Measurements from ENCODE around the gene PAPPA2. TPM values are rescaled to one million over a fixed set of nuclear protein-coding genes. Genes with fewer than 3 reads are reported as not detected.

The PAPPA2 gene
- total and polyA plus RNA-seq, 2 of the 8 experiments (the other 6 are each of a cell fraction or from before 2014, with no cell fraction given), result 0.08 to 0.88 TPM

DNA sequence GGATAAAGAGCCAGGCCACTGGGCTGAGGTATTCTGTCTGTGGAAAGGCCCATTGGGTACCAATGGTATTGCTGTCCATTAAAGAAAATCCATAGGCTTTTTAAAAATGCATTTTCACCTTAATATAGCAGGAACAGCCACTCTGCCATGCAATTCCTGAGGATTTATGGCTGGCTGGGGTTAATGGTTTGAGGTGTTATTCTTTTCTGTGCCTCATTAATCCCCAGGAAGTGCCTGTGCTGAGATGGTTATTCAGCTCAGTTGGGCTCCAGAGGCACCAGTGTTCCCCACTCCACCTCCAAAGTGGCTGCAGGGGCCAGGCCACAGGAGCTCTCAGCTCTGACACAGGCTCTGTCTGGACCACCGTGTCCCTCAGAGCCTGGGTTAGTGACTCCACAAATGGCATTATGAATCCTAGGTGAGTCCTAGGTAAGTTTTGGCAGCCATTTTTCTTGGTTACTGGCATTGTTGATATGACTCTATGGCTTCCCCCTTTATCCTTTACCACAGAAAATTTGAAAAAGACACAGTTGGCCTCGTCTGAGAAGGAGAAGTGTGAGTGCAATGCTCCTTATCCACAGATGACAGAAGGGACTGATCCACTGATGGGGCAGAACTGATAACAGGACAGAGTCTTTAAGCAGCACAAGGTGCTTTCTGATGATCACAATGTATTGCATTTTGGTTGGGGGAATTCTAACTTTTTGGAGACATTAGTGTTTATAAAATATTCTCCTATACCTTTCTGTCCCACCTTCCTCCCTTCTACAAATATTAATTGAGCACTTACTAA lies 2.2 kb upstream of the PAPPA2 start:
- H3K27me3 ChIP-seq (replicated peaks in 1 of 4; ENCODE audit: control insufficient read depth in 3 of 4, extremely low read depth in 1 of 4, insufficient read depth in 3 of 4, low read length in 3 of 4), result no peaks in the 10 kb centered on the region
- no peak overlapping the region for H4K8ac ChIP-seq (ENCODE audit: extremely low read depth, insufficient read depth, low read length)
- DNase-seq (ENCODE audit: low read depth in 1 of 2, low spot score in 2 of 2) (no peak), FAIRE-seq (no peak)
- H3K18ac ChIP-seq (ENCODE audit: extremely low read depth, low read length), result no peak overlapping the region
- H2BK20ac ChIP-seq (ENCODE audit: low read length), result no peak overlapping the region
- no peak overlapping the region for H2BK5ac ChIP-seq (ENCODE audit: low read depth, low read length)
- no peak overlapping the region for H4K5ac ChIP-seq (ENCODE audit: insufficient read length, low read depth, low read length)
- H3K79me2 ChIP-seq (ENCODE audit: control insufficient read depth in 1 of 2, insufficient read depth in 2 of 2, low read length in 2 of 2), result no peaks in the 10 kb centered on the region
- no peak overlapping the region for H3K56ac ChIP-seq (replicated peaks; ENCODE audit: insufficient read length, low read depth, low read length)
- H3K36me3 ChIP-seq (ENCODE audit: control insufficient read depth in 2 of 4, insufficient read depth in 4 of 4, low read length in 3 of 4), result no peaks in the 10 kb centered on the region
- no peaks in the 10 kb centered on the region for H4K20me1 ChIP-seq (replicated peaks in 1 of 2; ENCODE audit: control insufficient read depth in 1 of 2, insufficient read depth in 2 of 2, low read length in 2 of 2)
- H3K23me2 ChIP-seq (ENCODE audit: low read depth, low read length), result no peaks in the 10 kb centered on the region
- no peak overlapping the region for H3K14ac ChIP-seq (ENCODE audit: insufficient read length)
- H2AK5ac ChIP-seq (ENCODE audit: low read depth, low read length), result no peak overlapping the region
- ChIA-PET CTCF (ENCODE audit: partially characterized antibody) (interaction anchor here (0.6 kb wide), 1 partner anchor 99 kb away, joined by 5 read pairs; no protein-coding TSS in a partner anchor), POLR2A (ENCODE audit: partially characterized antibody) (no interaction called here)
- H2BK120ac ChIP-seq (replicated peaks; ENCODE audit: low read depth, low read length), result no peak overlapping the region
- no peak overlapping the region for H3K4ac ChIP-seq (replicated peaks; ENCODE audit: insufficient read length, low read depth, low read length)
- no peak overlapping the region for H2AFZ ChIP-seq (ENCODE audit: low read length)
- no peak overlapping the region for H3K9ac ChIP-seq (replicated peaks in 1 of 4; ENCODE audit: extremely low read depth in 1 of 4, low read depth in 3 of 4, low read length in 3 of 4)
- H3K79me1 ChIP-seq (ENCODE audit: low read depth, low read length), result no peaks in the 10 kb centered on the region
- no peak overlapping the region for H3K4me3 ChIP-seq (ENCODE audit: extremely low read depth in 1 of 4, insufficient read depth in 2 of 4, low read depth in 3 of 4, low read length in 4 of 4)
- H3K9me3 ChIP-seq (ENCODE audit: insufficient read depth in 2 of 2, low read depth in 1 of 2, low read length in 1 of 2), result peaks cover 0 to 4% of the 10 kb centered on the region in 2 experiments; a peak in 2 of 4 replicates
- no peak overlapping the region for H3K23ac ChIP-seq (ENCODE audit: insufficient read length)
- H3K27ac ChIP-seq (ENCODE audit: low read depth, low read length), result no peak overlapping the region
- H2BK15ac ChIP-seq (ENCODE audit: low read length), result no peak overlapping the region
- no peak overlapping the region for H4K91ac ChIP-seq (replicated peaks; ENCODE audit: insufficient read length, low read length)
- H2BK12ac ChIP-seq (ENCODE audit: low read depth, low read length), result no peak overlapping the region
- WGBS, 2 experiments (ENCODE audit: extremely low coverage in 1 of 2, insufficient coverage in 1 of 2, insufficient read length in 1 of 2, insufficient replicate concordance in 2 of 2, low coverage in 1 of 2, low lambda C conversion rate in 2 of 2, missing lambda C conversion rate in 1 of 2), result 74% methylated on average over 2 of the region's 2 CpGs; no CpG with 5 or more reads in 1 of the 2 experiments
- H3K4me2 ChIP-seq (ENCODE audit: insufficient read depth in 1 of 2, low read depth in 2 of 2, low read length in 2 of 2), result no peak overlapping the region
- H3K4me1 ChIP-seq (replicated peaks in 1 of 4; ENCODE audit: control insufficient read depth in 3 of 4, insufficient read depth in 4 of 4, low read length in 3 of 4), result no peaks in the 10 kb centered on the region
- TF ChIP-seq SP2 (IDR thresholded peaks at IDR 0.05; ENCODE audit: low read length) (no peak), CREB1 (IDR thresholded peaks at IDR 0.05) (no peak), PHF8 (conservative IDR thresholded peaks at IDR 0.05; ENCODE audit: low read depth, low read length) (no peak), SUZ12 (IDR thresholded peaks at IDR 0.05; ENCODE audit: low read length) (no peak), TAF7 (optimal IDR thresholded peaks at IDR 0.05; ENCODE audit: borderline replicate concordance, low read depth, low read length) (no peak), FOSL1 (IDR thresholded peaks at IDR 0.05; ENCODE audit: insufficient read depth, low read depth, low read length) (no peak), SRF (IDR thresholded peaks at IDR 0.05; ENCODE audit: low read depth, low read length) (no peak), CBX5 (IDR thresholded peaks at IDR 0.05; ENCODE audit: low read depth, low read length) (no peak), EGR1 (IDR thresholded peaks at IDR 0.05; ENCODE audit: borderline replicate concordance, low read depth, low read length) (no peak), JUN (IDR thresholded peaks at IDR 0.05; ENCODE audit: low read depth, low read length) (no peak), POLR2AphosphoS5 (IDR thresholded peaks at IDR 0.05; ENCODE audit: low read depth, low read length) (no peak), YY1 (IDR thresholded peaks at IDR 0.05; ENCODE audit: low read depth, low read length) (no peak)
- TF ChIP-seq, protein P1, sequence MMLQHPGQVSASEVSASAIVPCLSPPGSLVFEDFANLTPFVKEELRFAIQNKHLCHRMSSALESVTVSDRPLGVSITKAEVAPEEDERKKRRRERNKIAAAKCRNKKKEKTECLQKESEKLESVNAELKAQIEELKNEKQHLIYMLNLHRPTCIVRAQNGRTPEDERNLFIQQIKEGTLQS (IDR thresholded peaks at IDR 0.05; ENCODE audit: insufficient read depth, low read depth, low read length), result no peak
